HL-60 (cell line): ENCODE measurements around the gene PI4K2A.

Experiments used
- DNase-seq, 2 experiments: peaks; one replicate each; pipeline ENCODE4 v3.0.0-alpha.2; 2010 to 2020; ENCODE audit warnings: low read depth in 1 of 2, low spot score in 1 of 2
- H3K27ac ChIP-seq: fragments of 250-450 bp; sonication (Bioruptor Pico); replicated peaks from 2 replicates; pipeline ENCODE4 v1.5.1; 2020; ENCODE audit warnings: mild to moderate bottlenecking, moderate library complexity
- H3K27me3 ChIP-seq: fragments of 250-450 bp; sonication (Bioruptor Pico); 2 replicates; pipeline ENCODE4 v1.5.1; 2021; ENCODE audit warnings: mild to moderate bottlenecking, moderate library complexity; ENCODE audit not compliant: insufficient read depth, poor library complexity, severe bottlenecking
- H3K4me3 ChIP-seq: replicated peaks from 2 replicates; pipeline ENCODE4 v1.5.1; 2011; ENCODE audit warnings: mild to moderate bottlenecking, control low read depth, low read length; ENCODE audit not compliant: insufficient read depth
- CTCF ChIP-seq: IDR thresholded peaks from one replicate; pipeline ENCODE4 v1.5.1; 2011; ENCODE audit warnings: low read length, control low read depth, inconsistent platforms; ENCODE audit not compliant: insufficient read depth
- GABPA ChIP-seq: IDR thresholded peaks from 2 replicates; pipeline ENCODE4 v1.6.1; 2012; ENCODE audit warnings: low read depth
- POLR2AphosphoS5 ChIP-seq: IDR thresholded peaks from 2 replicates; pipeline ENCODE4 v1.6.1; 2012; ENCODE audit warnings: low read depth
- SPI1 ChIP-seq: IDR thresholded peaks from 2 replicates; pipeline ENCODE4 v1.6.1; 2012; ENCODE audit warnings: low read depth, mild to moderate bottlenecking, borderline replicate concordance
- TF ChIP-seq, protein P1 (sequence below): IDR thresholded peaks from 2 replicates; pipeline ENCODE4 v1.6.1; 2012; ENCODE audit warnings: low read depth; ENCODE audit not compliant: insufficient replicate concordance

Gene PI4K2A

DNA sequence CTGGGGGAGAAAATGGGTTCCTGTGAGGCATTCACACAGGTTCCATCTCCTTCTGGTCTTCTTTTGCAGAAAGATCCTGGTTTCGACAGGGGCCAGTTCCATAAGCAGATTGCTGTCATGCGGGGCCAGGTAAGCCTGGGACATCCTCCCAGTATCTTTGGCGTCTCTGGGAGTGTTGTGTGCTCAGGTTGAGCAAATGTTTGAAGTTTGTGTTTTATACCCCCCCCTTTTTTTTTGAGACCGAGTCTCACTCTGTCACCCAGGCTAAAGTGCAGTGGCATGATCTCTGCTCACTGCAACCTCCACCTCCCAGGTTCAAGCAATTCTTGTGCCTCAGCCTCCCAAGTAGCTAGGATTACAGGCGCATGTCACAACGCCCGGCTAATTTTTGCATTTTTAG lies 26.5 kb downstream of the PI4K2A start:
- H3K4me3 ChIP-seq: no peak overlapping the region

GRCh38 chr10:97667463-97667862 lies 27.0 kb downstream of the PI4K2A start:
- H3K4me3 ChIP-seq: no peak overlapping the region
- no peaks in the 10 kb centered on the region for H3K27me3 ChIP-seq
- H3K27ac ChIP-seq: no peak overlapping the region
- TF ChIP-seq, protein P1, sequence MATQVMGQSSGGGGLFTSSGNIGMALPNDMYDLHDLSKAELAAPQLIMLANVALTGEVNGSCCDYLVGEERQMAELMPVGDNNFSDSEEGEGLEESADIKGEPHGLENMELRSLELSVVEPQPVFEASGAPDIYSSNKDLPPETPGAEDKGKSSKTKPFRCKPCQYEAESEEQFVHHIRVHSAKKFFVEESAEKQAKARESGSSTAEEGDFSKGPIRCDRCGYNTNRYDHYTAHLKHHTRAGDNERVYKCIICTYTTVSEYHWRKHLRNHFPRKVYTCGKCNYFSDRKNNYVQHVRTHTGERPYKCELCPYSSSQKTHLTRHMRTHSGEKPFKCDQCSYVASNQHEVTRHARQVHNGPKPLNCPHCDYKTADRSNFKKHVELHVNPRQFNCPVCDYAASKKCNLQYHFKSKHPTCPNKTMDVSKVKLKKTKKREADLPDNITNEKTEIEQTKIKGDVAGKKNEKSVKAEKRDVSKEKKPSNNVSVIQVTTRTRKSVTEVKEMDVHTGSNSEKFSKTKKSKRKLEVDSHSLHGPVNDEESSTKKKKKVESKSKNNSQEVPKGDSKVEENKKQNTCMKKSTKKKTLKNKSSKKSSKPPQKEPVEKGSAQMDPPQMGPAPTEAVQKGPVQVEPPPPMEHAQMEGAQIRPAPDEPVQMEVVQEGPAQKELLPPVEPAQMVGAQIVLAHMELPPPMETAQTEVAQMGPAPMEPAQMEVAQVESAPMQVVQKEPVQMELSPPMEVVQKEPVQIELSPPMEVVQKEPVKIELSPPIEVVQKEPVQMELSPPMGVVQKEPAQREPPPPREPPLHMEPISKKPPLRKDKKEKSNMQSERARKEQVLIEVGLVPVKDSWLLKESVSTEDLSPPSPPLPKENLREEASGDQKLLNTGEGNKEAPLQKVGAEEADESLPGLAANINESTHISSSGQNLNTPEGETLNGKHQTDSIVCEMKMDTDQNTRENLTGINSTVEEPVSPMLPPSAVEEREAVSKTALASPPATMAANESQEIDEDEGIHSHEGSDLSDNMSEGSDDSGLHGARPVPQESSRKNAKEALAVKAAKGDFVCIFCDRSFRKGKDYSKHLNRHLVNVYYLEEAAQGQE: no peak
- TF ChIP-seq POLR2AphosphoS5: no peak
- no peak for TF ChIP-seq CTCF
- TF ChIP-seq SPI1: no peak
- TF ChIP-seq GABPA: no peak
- DNase-seq: no peak

More for the DNA sequence above, 26.5 kb downstream of the PI4K2A start:
- Histone ChIP-seq H3K27ac (no peak overlapping the region), H3K27me3 (no peaks in the 10 kb centered on the region)
- DNase-seq: no peak
- no peak for TF ChIP-seq SPI1
- no peak for TF ChIP-seq GABPA
- TF ChIP-seq, protein P1: no peak
- no peak for TF ChIP-seq CTCF
- no peak for TF ChIP-seq POLR2AphosphoS5

DNA sequence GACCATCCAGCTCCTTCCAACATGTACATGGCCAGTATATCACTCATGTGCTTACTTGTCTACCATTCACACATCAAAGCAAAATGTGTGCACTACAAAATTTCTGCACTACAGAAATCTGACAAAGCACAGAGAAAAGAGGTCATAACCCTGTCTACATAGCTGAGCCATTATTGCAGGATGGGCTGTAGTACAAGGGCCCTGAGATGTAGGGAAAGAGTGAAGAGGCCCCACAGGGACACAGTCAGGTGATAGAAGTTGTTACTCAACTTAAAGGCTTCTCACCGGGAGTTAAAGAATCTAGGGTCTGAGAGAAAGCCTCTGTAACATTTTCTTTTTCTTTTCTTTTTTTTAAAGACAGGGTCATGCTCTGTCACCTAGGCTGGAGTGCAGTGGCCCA lies 29.1 kb downstream of the PI4K2A start:
- no peak overlapping the region for H3K27ac ChIP-seq
- no peaks in the 10 kb centered on the region for H3K27me3 ChIP-seq
- TF ChIP-seq, protein P1: no peak
- TF ChIP-seq GABPA (no peak), SPI1 (no peak), CTCF (no peak), POLR2AphosphoS5 (no peak)
- no peak overlapping the region for H3K4me3 ChIP-seq
- no peak for DNase-seq
